A673 (cell line): ENCODE results near the gene CELF4. TPM values are rescaled to one million over a fixed set of nuclear protein-coding genes. Genes with fewer than 3 reads are reported as not detected.

Experiments
- BruUV-seq: library from RNA; stranded (reverse); fragments of 400-500 nt; replicated peaks from 2 replicates; lab custom pipeline; 2021; lab: Mats Ljungman, UMichigan
- CTCF ChIA-PET: fragments of 300-600 bp; sonication (Branson Sonifier 250); formaldehyde crosslinking; loops from one replicate; lab custom pipeline; 2022; ENCODE audit warnings: antibody characterized with exemption; lab: Charles Lee
- POLR2A ChIA-PET: fragments of 300-600 bp; sonication (Branson Sonifier 250); formaldehyde crosslinking; loops from one replicate; lab custom pipeline; 2022; ENCODE audit warnings: antibody characterized with exemption; ENCODE audit not compliant: low non-redundant PET; lab: Charles Lee
- DNase-seq: peaks from one replicate; pipeline ENCODE4 v3.0.0-alpha.2; 2015; ENCODE audit warnings: low spot score
- H3K27ac ChIP-seq: fragments of 200-600 bp; sonication (generic); 2 replicates; pipeline ENCODE4 v1.5.1; 2016; ENCODE audit warnings: mixed run types, low read depth, mild to moderate bottlenecking, mixed read lengths, antibody characterized with exemption, low read length; ENCODE audit not compliant: poor library complexity, severe bottlenecking
- H3K27me3 ChIP-seq: fragments of 200-600 bp; sonication (generic); replicated peaks from 2 replicates; pipeline ENCODE4 v1.6.1; 2017; ENCODE audit warnings: mixed run types, low read depth, mild to moderate bottlenecking, mixed read lengths, antibody characterized with exemption, low read length; ENCODE audit not compliant: insufficient read depth, poor library complexity
- H3K36me3 ChIP-seq: fragments of 200-600 bp; sonication (generic); 2 replicates; pipeline ENCODE4 v1.6.1; 2016; ENCODE audit warnings: mixed run types, mild to moderate bottlenecking, mixed read lengths, antibody characterized with exemption, low read length; ENCODE audit not compliant: insufficient read depth, poor library complexity, severe bottlenecking
- H3K4me1 ChIP-seq: fragments of 200-600 bp; sonication (generic); 2 replicates; pipeline ENCODE4 v1.6.1; 2017; ENCODE audit warnings: mixed run types, mild to moderate bottlenecking, mixed read lengths, antibody characterized with exemption, low read length; ENCODE audit not compliant: insufficient read depth, poor library complexity, severe bottlenecking
- H3K4me3 ChIP-seq: fragments of 200-600 bp; sonication (generic); 2 replicates; pipeline ENCODE4 v1.5.1; 2016; ENCODE audit warnings: low read depth, mixed run types, mild to moderate bottlenecking, mixed read lengths, low read length; ENCODE audit not compliant: poor library complexity, severe bottlenecking
- H3K9me3 ChIP-seq: fragments of 200-600 bp; sonication (generic); 2 replicates; pipeline ENCODE4 v1.6.1; 2016; ENCODE audit warnings: mixed run types, low read depth, mild to moderate bottlenecking, mixed read lengths, antibody characterized with exemption, low read length; ENCODE audit not compliant: poor library complexity, severe bottlenecking
- CTCF ChIP-seq: fragments of 300-800, 200-600 bp; sonication (generic); conservative IDR thresholded peaks from 2 replicates; pipeline ENCODE4 v1.5.1; 2017; ENCODE audit warnings: low read depth, mild to moderate bottlenecking, antibody characterized with exemption, low read length, moderate library complexity, mixed read lengths
- EZH2 ChIP-seq: fragments of 200-600 bp; sonication (generic); IDR thresholded peaks from 2 replicates; pipeline ENCODE4 v1.6.1; 2017; ENCODE audit warnings: borderline replicate concordance, low read depth, mild to moderate bottlenecking, mixed read lengths, antibody characterized with exemption, low read length; ENCODE audit not compliant: poor library complexity, severe bottlenecking
- intact Hi-C: fragments of 100-400 bp; cut with micrococcal nuclease; formaldehyde crosslinking; loops from one replicate; pipeline ENCODE4 v1.10.0; 2022; ENCODE audit not compliant: unreplicated experiment
- total RNA-seq: library from RNA; stranded (reverse); gene quantifications from 2 replicates; pipeline ENCODE4 v1.2.3, GENCODE V29; 2021

The CELF4 gene
- total RNA-seq, 1 experiment from 2014 or later, result not detected

- Histone ChIP-seq H3K27ac (no peak overlapping the region), H3K4me3 (no peak overlapping the region), H3K4me1 (no peaks in the 10 kb centered on the region), H3K27me3 (no peaks in the 10 kb centered on the region), H3K36me3 (no peaks in the 10 kb centered on the region), H3K9me3 (no peaks in the 10 kb centered on the region)
- POLR2A ChIA-PET, result no interaction called here
- intact Hi-C loops, result no loop called here
- DNase-seq, result no peak
- CTCF ChIA-PET, result no interaction called here
- TF ChIP-seq CTCF, result no peak
- no peak for TF ChIP-seq EZH2
- no TSS peak for BruUV-seq
Measured at GRCh38 chr18:37199741-37200140, 365.9 kb downstream of the CELF4 start.
